Stimulated activated CD4-positive, alpha-beta T cell treated with anti-CD3 and anti-CD28 coated beads, Interleukin-15, amount 100 ng/mL, for 24 hours (primary cell): ENCODE data around the gene SLC15A5.

Experiments
- DNase-seq: peaks from one replicate; pipeline ENCODE4 v3.0.0-alpha.2; 2020

SLC15A5 gene

DNA sequence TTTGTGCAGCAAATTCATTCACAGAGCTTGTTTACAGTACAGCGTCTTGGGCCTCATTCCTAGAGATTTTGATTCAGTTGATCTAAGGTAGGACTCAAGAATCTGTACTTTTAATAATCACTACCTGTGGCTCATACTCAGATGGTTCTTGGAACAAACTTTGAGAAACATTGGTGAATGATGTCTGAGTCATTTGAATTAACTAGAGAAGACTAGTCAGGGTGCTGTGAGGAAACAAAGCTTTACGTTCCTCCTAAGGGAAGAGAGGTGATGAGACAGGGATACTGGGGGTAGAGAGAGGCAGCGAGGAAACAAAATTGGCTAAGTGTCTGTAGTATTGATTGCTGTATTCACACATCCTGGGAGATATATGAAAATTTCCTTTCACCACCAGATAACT is 109.4 kb downstream of the SLC15A5 start:
- no peak for DNase-seq

DNA sequence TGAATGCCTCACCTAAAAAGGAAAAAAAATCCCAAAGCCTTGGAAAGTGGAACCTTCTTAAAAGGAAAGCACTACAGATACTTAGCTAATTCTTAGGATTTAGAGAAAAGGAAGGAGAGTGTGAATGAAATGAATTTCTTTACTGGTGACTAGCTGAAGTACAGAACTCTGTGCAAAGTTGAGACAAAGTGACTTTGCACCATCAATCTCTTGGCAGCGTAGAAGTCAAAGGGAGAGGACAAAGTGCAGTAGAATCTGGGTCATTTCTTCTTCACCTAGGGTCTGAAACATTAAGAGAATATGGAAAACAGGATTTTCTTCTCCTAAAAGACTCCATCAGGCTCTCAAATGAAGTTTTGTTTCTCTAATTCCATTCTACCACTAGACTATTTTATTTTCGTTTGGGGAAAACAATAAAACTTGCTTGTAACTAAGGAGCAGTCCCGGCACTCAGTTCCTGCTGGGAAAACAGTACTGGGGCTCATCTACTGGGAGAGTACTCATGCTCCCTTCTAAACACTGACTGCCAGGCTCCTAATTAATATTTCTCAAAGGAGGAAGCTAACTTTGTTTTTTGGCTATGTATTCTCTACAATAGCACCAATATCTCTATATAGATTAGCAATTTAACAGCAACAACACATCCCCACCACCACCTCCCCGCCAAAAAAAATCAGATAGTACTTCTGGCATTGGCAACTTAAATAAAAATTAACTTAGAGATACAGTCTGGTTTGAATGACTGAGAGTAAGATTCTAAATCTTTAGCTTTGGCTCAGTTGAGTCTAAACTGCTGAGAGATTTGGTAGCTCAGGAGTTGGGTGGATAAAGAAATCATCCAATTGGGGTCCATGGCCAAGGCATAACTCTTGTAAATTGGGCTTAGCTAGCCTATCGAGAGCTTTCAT is 110.7 kb downstream of the SLC15A5 start:
- DNase-seq = no peak

DNA sequence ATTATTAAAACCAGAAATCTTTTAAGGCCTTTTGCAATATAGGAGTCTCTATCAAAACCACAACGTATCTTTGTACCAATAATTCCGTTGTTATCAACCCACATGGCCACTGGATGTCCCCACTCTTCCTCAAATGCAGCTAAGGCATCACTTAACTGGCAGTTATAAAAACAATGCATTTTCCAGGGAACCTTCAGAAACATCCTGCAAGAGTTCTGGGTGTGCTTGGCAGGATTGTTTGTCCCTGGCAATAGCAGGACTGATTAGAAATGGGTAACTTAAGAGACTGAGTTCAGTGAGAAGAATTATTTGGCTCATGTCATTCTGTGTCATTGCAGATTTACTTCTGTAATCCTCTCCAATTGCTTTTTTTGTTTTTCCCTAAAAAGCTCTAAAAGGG is 112.0 kb downstream of the SLC15A5 start:
- peak; percentile 1 for DNase-seq

DNA sequence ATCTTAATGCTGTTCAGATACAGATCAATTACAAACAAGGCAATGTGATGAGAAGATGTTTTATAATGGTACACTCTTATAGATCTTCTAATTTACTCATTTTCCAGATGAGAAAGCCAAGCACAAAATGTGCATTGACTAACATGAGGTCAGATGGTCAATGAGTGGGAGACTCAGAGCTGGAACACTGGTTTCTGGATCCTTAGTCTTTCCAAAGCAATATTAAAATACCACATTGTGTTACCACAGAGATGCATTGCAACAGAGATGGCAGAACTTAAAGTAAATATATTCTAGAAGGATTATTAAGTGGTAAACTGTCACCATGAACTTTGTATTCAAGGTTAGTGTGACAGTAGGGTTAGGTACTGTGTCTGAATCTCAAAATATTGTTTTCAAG is 113.6 kb downstream of the SLC15A5 start:
- no peak for DNase-seq

DNA sequence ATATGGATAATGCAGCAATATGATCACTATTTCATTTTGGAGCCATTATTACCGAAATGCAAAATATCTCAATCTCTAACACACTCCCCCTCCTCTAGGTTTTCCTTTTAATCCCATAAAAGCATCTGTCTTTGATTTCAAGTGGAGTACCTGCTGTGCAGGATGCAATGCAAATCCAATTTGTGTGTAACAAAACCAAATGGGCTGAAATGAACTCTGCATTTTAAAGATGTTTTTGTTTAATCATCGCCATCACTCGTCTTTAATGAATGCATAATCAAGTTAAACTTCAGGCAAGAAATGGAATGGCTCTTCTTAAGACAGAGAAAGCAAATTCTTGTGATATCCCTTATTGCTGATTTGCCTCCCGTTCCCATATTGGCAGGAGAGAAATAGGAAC is 114.3 kb downstream of the SLC15A5 start:
- DNase-seq = no peak

DNA sequence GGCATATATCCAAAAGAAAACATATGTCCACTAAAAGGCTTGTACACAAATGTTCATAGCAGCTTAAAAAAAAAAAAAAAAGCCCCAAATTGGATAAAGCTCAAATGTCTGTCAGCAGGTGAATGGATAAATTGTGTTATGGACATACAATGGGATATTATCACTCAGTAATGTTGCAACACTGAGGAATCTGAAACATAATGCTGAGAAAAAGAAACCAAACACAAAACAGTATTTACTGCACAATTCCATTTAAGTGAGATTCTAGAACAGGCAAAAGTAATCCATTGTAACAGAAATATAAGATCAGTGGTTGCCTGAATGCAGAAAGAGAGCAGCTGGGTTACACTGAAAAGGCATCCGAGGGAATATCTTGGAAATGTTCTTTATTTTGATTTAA is 117.9 kb downstream of the SLC15A5 start:
- no peak for DNase-seq

DNA sequence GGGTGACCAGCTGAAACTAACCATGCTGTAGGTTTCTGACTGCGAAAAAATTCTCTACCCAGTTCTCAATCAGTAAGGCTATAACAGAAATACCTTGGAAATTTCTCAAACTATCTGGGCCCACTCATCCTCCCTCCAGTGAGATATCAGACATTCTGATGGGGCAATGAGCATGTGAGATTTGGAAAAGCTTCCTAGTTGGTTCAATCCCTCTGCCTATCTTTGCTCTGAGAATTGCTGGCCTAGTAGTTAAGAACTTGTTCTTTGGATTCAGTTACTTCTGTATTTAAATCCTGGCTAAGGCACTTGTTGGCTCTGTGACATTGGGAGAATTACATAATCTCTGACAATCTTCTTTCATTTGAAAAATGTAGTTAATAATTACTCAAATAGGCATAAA is 119.4 kb downstream of the SLC15A5 start:
- DNase-seq = no peak

DNA sequence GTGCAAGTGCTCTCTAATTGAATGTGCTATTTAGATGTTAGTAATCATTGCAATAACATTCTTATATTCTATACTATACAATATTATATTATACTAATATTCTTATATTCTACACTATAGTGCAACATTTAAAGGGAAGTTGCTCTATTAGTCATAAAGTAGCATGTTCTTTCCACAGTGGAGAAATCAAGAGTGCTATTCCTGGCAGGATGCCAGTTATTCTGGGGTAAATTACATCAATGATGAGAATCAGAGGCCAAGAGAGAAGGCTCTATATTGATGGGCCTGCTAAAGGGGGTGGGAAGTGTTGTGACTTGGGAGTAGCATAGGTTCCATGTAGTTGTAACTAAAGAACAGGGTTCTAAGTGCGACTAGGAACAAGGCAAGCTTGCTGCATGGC is 121.5 kb downstream of the SLC15A5 start:
- DNase-seq = no peak

- DNase-seq = no peak
Observed at GRCh38 chr12:16154990-16155389, 122.5 kb downstream of the SLC15A5 start.

DNA sequence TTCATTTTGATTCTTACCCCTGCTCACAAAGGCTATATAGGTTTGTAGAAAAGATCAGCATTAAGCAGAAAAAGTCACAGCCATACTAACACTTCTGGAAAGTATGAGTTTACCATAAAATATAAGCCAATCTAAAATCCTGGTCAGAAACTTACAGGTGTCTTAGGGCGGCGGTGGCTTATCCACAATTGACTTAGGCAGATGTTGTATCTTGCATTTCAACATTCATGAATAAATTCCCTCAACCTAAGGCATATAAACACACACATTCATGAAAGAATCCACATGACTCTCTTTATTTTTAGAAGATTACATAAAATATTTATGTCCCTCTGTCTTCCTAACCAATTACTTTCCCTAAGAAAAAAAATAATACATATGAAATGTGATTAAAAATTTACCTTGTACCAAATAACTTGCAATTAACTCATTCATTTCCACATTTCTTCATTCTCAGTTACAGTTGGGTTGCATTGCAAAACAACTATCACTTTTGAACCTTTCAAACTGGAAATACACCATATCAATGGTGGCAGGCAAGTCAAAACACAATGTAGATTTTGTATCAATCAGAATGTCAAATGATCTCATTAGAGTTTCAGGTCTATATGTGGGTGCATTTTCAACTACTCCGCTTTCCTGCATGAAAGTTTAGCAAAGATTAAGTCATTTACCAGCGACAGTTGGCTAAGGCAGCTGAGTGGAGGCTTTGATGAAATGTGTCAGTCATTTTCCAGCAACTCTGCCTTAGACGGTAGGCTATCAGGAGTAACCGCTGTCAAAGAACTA is 124.4 kb downstream of the SLC15A5 start:
- DNase-seq = no peak

- DNase-seq = no peak
Observed at GRCh38 chr12:16150276-16150675, 127.2 kb downstream of the SLC15A5 start.

DNA sequence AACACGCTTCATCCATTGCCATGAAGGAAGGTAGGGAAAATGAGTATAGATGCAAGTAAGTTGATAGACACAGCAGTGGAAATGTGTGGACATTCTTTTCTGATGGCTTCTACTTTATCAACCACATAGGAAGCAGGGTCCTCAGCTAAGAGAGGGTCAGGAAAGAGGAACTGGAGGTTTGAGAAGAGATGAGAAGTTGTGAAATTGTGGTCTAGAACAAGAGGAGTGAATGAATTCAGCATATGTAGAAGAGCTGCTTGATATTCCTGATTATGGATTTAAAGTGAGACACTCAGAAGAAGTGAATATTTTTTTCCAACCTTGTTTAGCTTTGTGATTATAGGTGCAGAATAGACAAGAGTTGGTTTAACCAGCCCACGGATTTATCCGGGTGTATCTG is 128.5 kb downstream of the SLC15A5 start:
- DNase-seq = no peak
